ENCODE data around the gene KHK. TPM values are rescaled to one million over a fixed set of nuclear protein-coding genes. Genes with fewer than 3 reads are reported as not detected.

Gene KHK
- polyA plus RNA-seq, 1 donor (not counting 4 experiments of a cell fraction or from before 2014, with no cell fraction given), result 0.21 TPM

DNA sequence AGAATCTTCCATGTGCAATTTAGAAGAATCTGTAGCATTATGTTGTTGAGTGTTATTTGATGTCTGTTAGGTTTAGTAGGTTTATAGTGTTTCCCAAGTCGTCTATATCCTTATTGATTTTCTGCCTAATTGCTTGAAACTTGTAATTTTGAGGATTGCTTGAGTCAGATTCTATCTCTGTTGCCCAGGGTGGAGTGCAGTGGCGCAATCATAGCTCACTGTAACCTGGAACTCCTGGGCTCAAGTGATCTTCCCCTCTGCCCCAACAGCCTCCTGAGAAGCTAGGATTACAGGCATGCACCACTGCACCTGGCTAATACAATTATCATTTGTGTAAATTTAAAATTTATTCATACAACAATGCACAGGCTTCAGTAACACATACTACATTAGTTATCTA lies 59.1 kb downstream of the KHK start:
- H3K9ac ChIP-seq (ENCODE audit: control insufficient read depth, extremely low read depth, insufficient read depth, low read length), result no peak overlapping the region
- no peak for FAIRE-seq
- dilution Hi-C loops (cut with MboI; ENCODE audit: extremely low pct_ligation_motif_present, low sequenced_read_pairs), result no loop called here

DNA sequence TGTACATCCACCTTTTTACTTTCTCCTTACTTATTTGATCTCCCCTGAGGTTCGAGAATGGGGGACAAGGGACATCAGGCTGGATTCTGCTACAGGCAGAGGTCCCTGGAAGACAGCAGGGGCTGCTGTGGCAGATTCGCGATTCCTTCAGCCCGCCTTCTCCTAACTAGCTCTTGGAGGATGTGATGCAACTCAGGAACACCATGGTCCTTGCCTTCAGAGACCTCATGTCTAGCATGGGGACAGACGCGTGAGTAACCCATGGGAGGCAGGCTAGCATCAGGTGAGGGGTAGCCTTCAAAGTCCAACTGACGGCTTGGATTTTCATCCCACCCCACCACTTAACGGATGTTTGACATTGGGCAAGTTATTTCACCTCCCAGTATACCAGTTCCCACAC lies 61.4 kb downstream of the KHK start:
- no peak overlapping the region for H3K4me3 ChIP-seq (ENCODE audit: control insufficient read depth in 2 of 3, extremely low read depth in 1 of 3, insufficient read depth in 2 of 3, low read depth in 1 of 3, low read length in 3 of 3)
- no peak overlapping the region for H3K9ac ChIP-seq (ENCODE audit: control insufficient read depth, extremely low read depth, insufficient read depth, low read length)
- DNase-seq (ENCODE audit: low read depth, low spot score) (no peak), FAIRE-seq (no peak)
- dilution Hi-C loops (cut with MboI; ENCODE audit: extremely low pct_ligation_motif_present, low sequenced_read_pairs), result no loop called here
- no peak overlapping the region for H3K27ac ChIP-seq (ENCODE audit: control insufficient read depth, insufficient read depth, low read length)
- peaks cover 7% of the 10 kb centered on the region for H3K27me3 ChIP-seq (ENCODE audit: control insufficient read depth, extremely low read depth, insufficient read depth, low read length)
- H3K4me2 ChIP-seq (ENCODE audit: control insufficient read depth, extremely low read depth, insufficient read depth, low read depth, low read length), result no peak overlapping the region
- no peak for TF ChIP-seq EZH2 (IDR thresholded peaks at IDR 0.05; ENCODE audit: low read length)
- TF ChIP-seq, protein P1, sequence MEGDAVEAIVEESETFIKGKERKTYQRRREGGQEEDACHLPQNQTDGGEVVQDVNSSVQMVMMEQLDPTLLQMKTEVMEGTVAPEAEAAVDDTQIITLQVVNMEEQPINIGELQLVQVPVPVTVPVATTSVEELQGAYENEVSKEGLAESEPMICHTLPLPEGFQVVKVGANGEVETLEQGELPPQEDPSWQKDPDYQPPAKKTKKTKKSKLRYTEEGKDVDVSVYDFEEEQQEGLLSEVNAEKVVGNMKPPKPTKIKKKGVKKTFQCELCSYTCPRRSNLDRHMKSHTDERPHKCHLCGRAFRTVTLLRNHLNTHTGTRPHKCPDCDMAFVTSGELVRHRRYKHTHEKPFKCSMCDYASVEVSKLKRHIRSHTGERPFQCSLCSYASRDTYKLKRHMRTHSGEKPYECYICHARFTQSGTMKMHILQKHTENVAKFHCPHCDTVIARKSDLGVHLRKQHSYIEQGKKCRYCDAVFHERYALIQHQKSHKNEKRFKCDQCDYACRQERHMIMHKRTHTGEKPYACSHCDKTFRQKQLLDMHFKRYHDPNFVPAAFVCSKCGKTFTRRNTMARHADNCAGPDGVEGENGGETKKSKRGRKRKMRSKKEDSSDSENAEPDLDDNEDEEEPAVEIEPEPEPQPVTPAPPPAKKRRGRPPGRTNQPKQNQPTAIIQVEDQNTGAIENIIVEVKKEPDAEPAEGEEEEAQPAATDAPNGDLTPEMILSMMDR (optimal IDR thresholded peaks at IDR 0.05 in 1 of 3, IDR thresholded peaks at IDR 0.05 in 1 of 3, conservative IDR thresholded peaks at IDR 0.05 in 1 of 3; ENCODE audit: extremely low read depth in 1 of 3, insufficient read depth in 2 of 3, low read length in 3 of 3), result no peak
- no peaks in the 10 kb centered on the region for H3K36me3 ChIP-seq (ENCODE audit: control insufficient read depth in 2 of 2, extremely low read depth in 1 of 2, insufficient read depth in 2 of 2, low read length in 2 of 2)
- no peaks in the 10 kb centered on the region for H3K9me3 ChIP-seq (ENCODE audit: control insufficient read depth, low read depth, low read length)
- H3K9me1 ChIP-seq (ENCODE audit: control insufficient read depth, extremely low read depth, insufficient read depth, low read length), result no peaks in the 10 kb centered on the region
- H2AFZ ChIP-seq (ENCODE audit: control insufficient read depth, low read length), result no peak overlapping the region
- H3K79me2 ChIP-seq (ENCODE audit: control insufficient read depth, insufficient read depth, low read length), result no peaks in the 10 kb centered on the region
- H3K4me1 ChIP-seq (ENCODE audit: control insufficient read depth, extremely low read depth, insufficient read depth, low read length), result peaks cover 2% of the 10 kb centered on the region
- no peaks in the 10 kb centered on the region for H4K20me1 ChIP-seq (ENCODE audit: control insufficient read depth, extremely low read depth, insufficient read depth, low read length)

More for the DNA sequence above, 59.1 kb downstream of the KHK start:
- Histone ChIP-seq H2AFZ (ENCODE audit: control insufficient read depth, low read length) (no peak overlapping the region), H3K4me1 (ENCODE audit: control insufficient read depth, extremely low read depth, insufficient read depth, low read length) (no peaks in the 10 kb centered on the region), H3K4me2 (ENCODE audit: control insufficient read depth, extremely low read depth, insufficient read depth, low read depth, low read length) (no peak overlapping the region), H3K27me3 (ENCODE audit: control insufficient read depth, extremely low read depth, insufficient read depth, low read length) (peaks cover 7% of the 10 kb centered on the region), H3K9me3 (ENCODE audit: control insufficient read depth, low read depth, low read length) (no peaks in the 10 kb centered on the region), H3K27ac (ENCODE audit: control insufficient read depth, insufficient read depth, low read length) (no peak overlapping the region), H3K79me2 (ENCODE audit: control insufficient read depth, insufficient read depth, low read length) (no peaks in the 10 kb centered on the region), H3K36me3 (ENCODE audit: control insufficient read depth in 2 of 2, extremely low read depth in 1 of 2, insufficient read depth in 2 of 2, low read length in 2 of 2) (no peaks in the 10 kb centered on the region), H3K9me1 (ENCODE audit: control insufficient read depth, extremely low read depth, insufficient read depth, low read length) (no peaks in the 10 kb centered on the region), H3K4me3 (ENCODE audit: control insufficient read depth in 2 of 3, extremely low read depth in 1 of 3, insufficient read depth in 2 of 3, low read depth in 1 of 3, low read length in 3 of 3) (no peak overlapping the region), H4K20me1 (ENCODE audit: control insufficient read depth, extremely low read depth, insufficient read depth, low read length) (no peaks in the 10 kb centered on the region)
- TF ChIP-seq, protein P1 (optimal IDR thresholded peaks at IDR 0.05 in 1 of 3, IDR thresholded peaks at IDR 0.05 in 1 of 3, conservative IDR thresholded peaks at IDR 0.05 in 1 of 3; ENCODE audit: extremely low read depth in 1 of 3, insufficient read depth in 2 of 3, low read length in 3 of 3), result no peak
- TF ChIP-seq EZH2 (IDR thresholded peaks at IDR 0.05; ENCODE audit: low read length), result no peak
- no peak for DNase-seq (ENCODE audit: low read depth, low spot score)

Measured in keratinocyte (primary cell).